Erythroblast (primary cell): ENCODE measurements around the gene KREMEN2.
"Not testable (repeated sequence)": the region's sequence is repeated elsewhere in the genome, so short reads cannot be mapped to it uniquely, and the experiment has no call there.

Experiments
- DNase-seq, 2 experiments: peaks; one replicate each; lab custom pipeline; 2025; lab: John Stamatoyannopoulos, UW
- GATA1 ChIP-seq: IDR thresholded peaks from 2 replicates; pipeline ENCODE4 v1.6.1; 2011; ENCODE audit warnings: low read depth, mild to moderate bottlenecking, control low read depth, low read length, moderate library complexity
- POLR2A ChIP-seq: IDR thresholded peaks from 2 replicates; pipeline ENCODE4 v1.6.1; 2011; ENCODE audit warnings: mild to moderate bottlenecking, low read length

The KREMEN2 gene

DNA sequence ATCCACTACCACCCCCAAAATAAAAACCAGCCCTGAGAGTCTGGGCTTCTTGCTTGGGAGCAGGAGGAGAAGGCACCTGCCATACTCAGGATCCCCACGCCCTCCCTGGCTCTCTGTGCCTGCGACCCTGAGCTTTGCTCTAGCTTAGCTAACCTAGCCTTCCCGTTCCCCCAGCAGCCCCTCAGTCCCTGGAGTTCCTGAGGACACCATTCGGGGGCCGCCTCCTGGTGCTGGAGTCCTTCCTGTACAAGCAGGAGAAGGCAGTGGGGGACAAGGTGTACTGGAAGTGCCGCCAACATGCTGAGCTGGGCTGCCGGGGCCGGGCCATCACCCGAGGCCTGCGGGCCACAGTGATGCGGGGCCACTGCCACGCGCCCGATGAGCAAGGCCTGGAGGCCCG lies 33.8 kb upstream of the KREMEN2 start:
- TF ChIP-seq POLR2A (no peak), GATA1 (no peak)
- DNase-seq: no peak

DNA sequence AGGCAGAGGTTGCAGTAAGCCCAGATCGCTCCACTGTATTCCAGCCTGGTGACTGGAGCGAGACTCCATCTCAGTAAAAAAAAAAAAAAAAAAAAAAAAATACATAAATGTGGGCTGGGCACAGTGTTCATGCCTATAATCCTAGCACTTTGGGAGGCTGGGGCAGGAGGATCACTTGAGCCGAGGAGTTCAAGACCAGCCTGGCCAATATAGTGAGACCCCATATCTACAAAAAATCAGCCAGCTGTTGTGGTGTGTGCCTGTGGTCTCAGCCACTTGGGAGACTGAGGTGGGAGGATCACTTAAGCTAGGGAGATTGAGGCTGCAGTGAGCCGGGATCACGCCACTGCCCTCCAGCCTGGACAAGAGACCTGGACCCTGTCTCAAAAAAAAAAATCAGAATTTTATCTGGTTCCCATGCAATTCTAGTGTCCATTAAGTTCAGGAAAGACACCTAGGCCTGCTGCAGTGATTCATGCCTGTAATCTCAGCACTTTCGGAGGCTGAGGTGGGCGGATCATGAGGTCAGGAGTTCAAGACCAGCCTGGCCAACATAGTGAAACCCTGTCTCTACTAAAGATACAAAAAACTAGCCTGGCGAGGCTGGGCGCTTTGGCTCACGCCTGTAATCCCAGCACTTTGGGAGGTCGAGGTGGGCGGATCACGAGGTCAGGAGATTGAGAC lies 32.7 kb upstream of the KREMEN2 start:
- not testable (repeated sequence) for DNase-seq

DNA sequence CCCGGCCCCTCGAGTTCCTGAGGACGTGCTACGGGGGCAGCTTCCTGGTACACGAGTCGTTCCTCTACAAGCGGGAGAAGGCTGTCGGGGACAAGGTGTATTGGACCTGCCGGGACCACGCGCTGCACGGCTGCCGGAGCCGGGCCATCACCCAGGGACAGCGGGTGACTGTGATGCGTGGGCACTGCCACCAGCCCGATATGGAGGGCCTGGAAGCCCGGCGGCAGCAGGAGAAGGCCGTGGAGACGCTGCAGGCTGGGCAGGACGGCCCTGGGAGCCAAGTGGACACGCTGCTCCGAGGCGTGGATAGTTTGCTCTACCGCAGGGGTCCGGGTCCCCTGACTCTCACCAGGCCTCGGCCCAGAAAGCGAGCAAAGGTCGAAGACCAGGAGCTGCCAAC lies 30.9 kb upstream of the KREMEN2 start:
- TF ChIP-seq GATA1: no peak
- no peak for TF ChIP-seq POLR2A
- no peak for DNase-seq

DNA sequence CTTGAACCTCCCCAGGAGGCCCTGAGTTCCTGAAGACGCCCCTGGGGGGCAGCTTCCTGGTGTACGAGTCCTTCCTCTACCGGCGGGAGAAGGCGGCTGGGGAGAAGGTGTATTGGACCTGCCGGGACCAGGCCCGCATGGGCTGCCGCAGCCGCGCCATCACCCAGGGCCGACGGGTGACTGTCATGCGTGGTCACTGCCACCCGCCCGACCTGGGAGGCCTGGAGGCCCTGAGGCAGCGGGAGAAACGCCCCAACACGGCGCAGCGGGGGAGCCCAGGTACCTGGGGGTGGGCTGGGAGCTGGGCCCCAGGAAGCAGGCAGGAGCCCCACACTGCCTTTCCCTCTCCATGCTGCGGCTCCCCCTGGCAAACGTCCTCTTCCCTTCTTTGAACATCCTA lies 30.4 kb upstream of the KREMEN2 start:
- DNase-seq: no peak

DNA sequence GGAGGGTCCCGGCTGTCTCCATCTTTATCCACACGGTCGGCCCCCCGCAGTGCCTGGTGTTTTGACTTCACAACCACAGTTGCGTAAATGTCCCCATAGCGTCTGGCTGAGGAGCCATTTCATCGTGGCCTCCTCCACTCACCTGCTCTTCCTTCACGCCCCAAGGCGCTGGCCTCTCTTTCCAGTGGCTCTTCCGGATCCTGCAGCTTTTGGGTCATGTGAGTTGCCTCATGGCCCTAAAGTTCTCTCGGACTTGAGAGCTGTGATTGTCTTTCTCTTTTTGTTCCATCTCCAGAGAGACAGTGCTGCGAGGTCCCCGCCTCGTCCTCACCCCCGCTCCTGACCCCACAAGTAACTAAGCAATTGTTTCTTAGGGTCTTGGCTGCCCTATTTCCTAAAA lies 29.6 kb upstream of the KREMEN2 start:
- TF ChIP-seq POLR2A (no peak), GATA1 (no peak)
- DNase-seq: no peak

More for the DNA sequence above, 30.4 kb upstream of the KREMEN2 start:
- TF ChIP-seq GATA1 (no peak), POLR2A (no peak)

DNA sequence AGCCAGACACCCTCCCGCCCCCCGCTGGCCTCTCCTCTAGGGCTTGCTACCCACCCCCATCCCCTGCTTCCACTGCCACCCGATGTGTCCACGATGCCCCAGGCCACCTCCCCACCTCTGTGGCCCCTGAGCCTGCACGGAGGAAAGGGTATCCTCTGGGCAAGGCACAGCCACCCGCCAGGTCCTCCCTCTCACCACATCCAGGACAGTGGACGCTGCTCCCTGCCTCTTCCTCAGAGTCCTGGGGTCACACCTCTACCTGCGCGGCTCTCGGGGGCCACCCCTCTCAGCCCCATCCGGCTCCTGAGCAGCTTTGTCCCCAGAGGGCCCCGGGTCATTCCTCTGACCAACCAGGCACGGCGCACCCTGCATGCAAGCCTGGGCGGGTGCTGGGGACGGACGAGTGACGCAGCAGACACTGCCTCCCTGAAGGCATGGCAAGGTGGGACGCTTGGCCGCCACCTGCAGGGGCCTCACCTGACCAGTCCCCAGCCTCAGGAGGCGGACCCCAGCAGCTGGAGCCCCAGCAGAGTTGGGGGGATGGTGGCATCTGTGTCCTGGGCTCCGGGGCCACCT lies 27.6 kb upstream of the KREMEN2 start:
- TF ChIP-seq GATA1 (no peak), POLR2A (no peak)

DNA sequence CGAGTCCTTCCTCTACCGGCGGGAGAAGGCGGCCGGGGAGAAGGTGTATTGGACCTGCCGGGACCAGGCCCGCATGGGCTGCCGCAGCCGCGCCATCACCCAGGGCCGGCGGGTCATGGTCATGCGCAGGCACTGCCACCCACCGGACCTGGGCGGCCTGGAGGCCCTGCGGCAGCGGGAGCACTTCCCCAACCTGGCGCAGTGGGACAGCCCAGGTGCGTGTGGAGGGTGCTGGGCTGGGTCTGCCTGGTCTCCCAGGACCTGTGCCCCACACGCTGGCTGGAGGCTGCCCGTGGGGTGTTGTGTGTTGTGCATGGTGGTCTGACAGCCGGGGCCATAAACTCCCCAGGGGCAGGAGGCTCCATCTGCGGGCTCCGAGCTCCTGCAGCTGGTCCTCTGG lies 26.9 kb upstream of the KREMEN2 start:
- no peak for TF ChIP-seq GATA1
- TF ChIP-seq POLR2A: no peak
- DNase-seq: no peak

More for the DNA sequence above, 27.6 kb upstream of the KREMEN2 start:
- DNase-seq: no peak

DNA sequence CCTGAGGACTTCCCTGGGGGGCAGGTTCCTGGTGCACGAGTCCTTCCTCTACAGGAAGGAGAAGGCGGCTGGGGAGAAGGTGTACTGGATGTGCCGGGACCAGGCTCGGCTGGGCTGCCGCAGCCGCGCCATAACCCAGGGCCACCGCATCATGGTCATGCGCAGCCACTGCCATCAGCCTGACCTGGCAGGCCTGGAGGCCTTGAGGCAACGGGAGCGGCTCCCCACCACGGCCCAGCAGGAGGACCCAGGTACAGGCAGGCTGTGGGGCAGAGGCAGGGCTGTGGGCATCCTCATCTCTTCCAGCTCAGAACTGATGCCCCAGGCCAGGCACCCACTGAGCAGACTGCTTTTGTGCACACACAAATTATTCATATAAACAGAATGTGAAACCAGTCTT lies 25.9 kb upstream of the KREMEN2 start:
- no peak for DNase-seq
- TF ChIP-seq POLR2A: no peak
- no peak for TF ChIP-seq GATA1

DNA sequence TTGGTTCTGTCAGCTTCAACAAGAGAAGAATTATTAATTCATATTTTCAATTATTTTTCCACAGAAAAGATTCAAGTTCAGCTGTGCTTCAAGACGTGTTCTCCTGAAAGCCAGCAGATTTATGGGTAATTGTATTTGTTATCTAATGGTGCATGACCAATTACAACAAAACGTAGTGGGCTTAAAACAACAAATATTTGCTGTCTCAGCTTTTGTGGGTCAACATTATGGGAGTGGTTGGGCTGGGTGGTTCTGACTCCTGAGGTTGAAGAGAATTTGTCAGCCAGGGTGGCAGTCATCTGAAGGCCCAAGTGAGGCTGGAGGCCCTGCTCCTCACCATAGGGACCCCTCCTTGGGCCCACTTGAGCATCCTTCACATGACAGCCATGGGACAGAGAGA lies 24.1 kb upstream of the KREMEN2 start:
- TF ChIP-seq POLR2A (no peak), GATA1 (no peak)
- DNase-seq: no peak

DNA sequence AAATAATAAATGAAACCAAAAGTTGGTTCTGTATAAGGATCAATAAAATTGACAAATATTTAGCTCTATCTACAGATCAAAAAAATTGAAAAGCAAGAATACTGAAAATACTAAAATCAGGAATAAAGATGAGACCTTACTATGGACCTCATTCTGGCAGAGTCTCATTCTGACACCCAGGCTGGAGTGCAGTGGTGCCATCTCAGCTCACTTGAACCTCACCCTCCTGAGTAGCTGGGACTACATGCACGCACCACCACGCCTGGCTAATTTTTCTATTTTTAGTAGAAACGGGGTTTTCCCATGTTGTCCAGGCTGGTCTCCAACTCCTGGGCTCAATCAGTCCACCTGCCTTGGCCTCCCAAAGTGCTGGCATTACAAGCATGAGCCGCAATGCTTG lies 22.0 kb upstream of the KREMEN2 start:
- TF ChIP-seq GATA1: no peak
- TF ChIP-seq POLR2A: no peak
- no peak for DNase-seq

DNA sequence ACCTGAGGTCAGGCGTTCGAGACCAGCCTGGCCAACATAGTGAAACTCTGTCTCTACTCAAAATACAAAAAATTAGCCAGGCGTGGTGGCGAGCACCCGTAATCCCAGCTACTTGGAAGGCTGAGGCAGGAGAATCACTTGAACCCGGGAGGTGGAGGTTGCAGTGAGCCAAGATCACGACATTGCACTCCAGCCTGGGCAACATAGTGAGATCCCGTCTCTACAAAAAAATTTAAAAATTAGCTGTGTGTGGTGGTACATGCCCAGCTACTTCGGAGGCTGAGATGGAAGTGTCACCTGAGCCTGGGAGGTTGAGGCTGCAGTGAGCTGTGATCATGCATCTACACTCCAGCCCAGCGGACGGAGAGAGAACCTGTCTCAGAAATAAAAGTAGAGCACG lies 20.4 kb upstream of the KREMEN2 start:
- DNase-seq: not testable (repeated sequence)

DNA sequence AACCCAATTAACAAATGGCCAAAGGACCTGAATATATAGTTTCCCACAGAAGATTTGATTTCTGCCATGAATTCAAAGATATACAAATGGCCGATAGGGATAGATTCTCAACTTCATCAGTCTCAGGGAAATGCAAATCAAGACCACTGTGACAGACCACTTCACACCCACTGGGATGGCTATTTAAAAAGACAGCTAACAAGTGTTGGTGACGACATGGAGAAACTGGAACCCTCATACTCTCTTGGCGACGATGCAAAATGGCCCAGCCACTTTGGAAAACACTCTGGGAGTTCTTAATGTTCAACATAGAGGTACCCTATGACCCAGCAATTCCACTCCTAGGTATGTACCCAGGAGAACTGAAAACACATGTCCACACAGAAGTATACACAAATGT lies 17.4 kb upstream of the KREMEN2 start:
- TF ChIP-seq POLR2A (no peak), GATA1 (no peak)
- no peak for DNase-seq

DNA sequence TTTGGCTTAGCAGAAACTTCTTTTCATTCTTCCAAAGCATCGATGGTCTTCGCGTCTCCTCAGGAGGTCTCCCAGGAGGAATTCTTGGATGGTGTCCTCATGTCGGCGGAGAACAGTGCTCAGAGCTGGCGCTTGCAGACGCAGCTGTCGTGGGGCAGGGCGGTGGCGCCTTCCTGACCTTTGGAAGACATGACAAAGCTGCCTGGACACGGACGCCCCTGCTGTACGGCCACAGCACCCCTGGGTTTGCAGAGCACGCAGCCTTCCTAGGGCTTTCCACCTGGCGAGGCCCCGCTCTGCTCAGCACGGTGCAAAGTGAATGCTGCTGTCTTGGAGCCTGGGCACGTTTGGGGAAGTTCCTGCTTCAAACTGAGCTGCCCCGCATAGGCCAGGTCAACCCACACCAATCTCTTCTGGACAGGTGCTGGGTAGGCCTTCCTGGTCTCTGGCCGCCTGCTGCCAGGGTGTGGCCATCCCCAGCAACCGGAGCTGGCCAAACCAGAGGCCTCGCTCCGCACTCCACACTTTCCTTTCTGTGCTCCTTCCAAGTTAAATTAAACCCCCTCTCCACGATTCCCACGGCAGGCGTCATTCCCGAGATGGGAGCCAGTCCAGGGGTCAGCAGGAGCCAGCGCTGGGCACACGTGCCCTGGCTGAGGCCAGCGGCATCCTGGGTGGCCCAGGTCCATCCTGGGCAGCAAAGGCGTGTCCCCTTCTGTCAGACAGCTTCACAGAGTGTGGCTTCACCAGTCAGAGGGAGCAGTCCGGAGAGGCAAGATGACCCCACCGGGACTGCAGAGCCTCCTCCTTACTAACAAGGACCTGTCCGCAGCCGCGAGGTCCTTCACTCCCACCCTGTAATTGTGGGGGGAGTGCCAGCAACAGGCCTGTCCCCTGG lies 15.0 kb upstream of the KREMEN2 start:
- DNase-seq: no peak

DNA sequence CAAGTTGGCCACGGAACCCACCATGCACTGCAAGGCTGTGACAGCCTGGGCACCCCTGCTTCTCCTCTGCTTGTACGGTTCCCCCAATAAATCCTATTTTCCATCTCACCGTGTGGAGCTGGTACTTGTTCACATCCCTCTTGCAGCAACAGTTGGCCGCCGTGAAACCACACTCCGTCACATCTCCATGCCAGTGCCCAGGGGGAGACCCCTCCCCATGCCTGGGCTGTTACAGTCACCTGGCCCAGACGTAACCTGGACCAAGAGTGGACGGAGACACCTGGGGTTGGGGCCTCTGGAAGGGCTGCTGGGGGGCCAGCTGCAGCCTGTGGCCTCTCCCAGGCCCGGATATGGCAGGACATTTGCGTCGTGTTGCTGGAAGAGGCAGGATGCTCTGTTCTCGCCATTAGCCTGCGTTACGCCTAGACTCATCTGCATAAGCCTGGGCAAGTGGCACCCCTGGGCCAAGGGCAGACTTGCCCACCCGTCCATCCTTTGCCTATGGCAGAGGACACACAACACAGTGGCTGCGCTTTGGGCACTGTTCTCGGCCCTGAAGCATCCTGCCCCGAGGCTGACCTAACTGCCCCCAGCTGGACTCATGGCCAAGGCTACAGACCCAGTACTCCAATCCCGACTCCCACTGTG lies 14.2 kb upstream of the KREMEN2 start:
- no peak for DNase-seq
- TF ChIP-seq POLR2A (no peak), GATA1 (no peak)

More for the DNA sequence above, 15.0 kb upstream of the KREMEN2 start:
- TF ChIP-seq GATA1 (no peak), POLR2A (no peak)
